H1 (cell line): ENCODE measurements around the gene C12orf56. TPM values are rescaled to one million over a fixed set of nuclear protein-coding genes. Genes with fewer than 3 reads are reported as not detected.

Experiments used
- BACH1 ChIP-seq: IDR thresholded peaks from 2 replicates; pipeline ENCODE4 v1.6.1; 2012; ENCODE audit warnings: low read length, improper control_type of control experiment
- CBX8 ChIP-seq: fragments of 300-800, 300-1000 bp; sonication (generic); IDR thresholded peaks from 2 replicates; pipeline ENCODE4 v1.7.1; 2016; ENCODE audit warnings: low read depth, low read length, borderline replicate concordance
- CHD2 ChIP-seq: IDR thresholded peaks from 2 replicates; pipeline ENCODE4 v1.6.1; 2012; ENCODE audit warnings: low read length, improper control_type of control experiment
- CREB1 ChIP-seq: IDR thresholded peaks from 2 replicates; pipeline ENCODE4 v1.6.1; 2012; ENCODE audit warnings: inconsistent platforms
- EGR1 ChIP-seq: IDR thresholded peaks from 2 replicates; pipeline ENCODE4 v1.6.1; 2011; ENCODE audit warnings: low read depth, low read length, borderline replicate concordance
- SUZ12 ChIP-seq: fragments of 200-600 bp; sonication (generic); IDR thresholded peaks from 2 replicates; pipeline ENCODE4 v1.6.1; 2012; ENCODE audit warnings: mild to moderate bottlenecking, inconsistent platforms, low read length, moderate library complexity, mixed read lengths
- polyA plus RNA-seq, 7 experiments: library from polyadenylated mRNA; depleted of rRNA in 3 of 7; stranded (reverse) in 5 of 7; unstranded in 2 of 7; fragments of >200 nt in 5 of 7; fragments of 200-250 nt in 2 of 7; gene quantifications; 1 replicate in 5 of 7; 2 replicates in 1 of 7; 4 replicates in 1 of 7; pipeline versions ENCODE4 v1.2.1 to v1.2.3, GENCODE V29; 2011 to 2013; ENCODE audit warnings: missing spikeins in 2 of 7, mixed read lengths in 2 of 7
- total RNA-seq: library from RNA; stranded (reverse); fragmentation: NEBNext Ultra II Directional; extraction: Animal tissue kit (Norgen Biotek cat#: 25700); gene quantifications from 2 replicates; pipeline ENCODE4 v1.2.1, GENCODE V29; 2021

Gene C12orf56
- total and polyA plus RNA-seq, 2 of the 8 experiments (the other 6 are each of a cell fraction or from before 2014, with no cell fraction given): 1.1 to 2.9 TPM

GRCh38 chr12:64418209-64418608, 27.7 kb upstream of the C12orf56 start (continued):
- TF ChIP-seq SUZ12 (no peak), BACH1 (no peak), CREB1 (no peak), CBX8 (no peak), EGR1 (no peak), CHD2 (no peak)
